ENCODE results near the gene TOMM5.

The TOMM5 gene

DNA sequence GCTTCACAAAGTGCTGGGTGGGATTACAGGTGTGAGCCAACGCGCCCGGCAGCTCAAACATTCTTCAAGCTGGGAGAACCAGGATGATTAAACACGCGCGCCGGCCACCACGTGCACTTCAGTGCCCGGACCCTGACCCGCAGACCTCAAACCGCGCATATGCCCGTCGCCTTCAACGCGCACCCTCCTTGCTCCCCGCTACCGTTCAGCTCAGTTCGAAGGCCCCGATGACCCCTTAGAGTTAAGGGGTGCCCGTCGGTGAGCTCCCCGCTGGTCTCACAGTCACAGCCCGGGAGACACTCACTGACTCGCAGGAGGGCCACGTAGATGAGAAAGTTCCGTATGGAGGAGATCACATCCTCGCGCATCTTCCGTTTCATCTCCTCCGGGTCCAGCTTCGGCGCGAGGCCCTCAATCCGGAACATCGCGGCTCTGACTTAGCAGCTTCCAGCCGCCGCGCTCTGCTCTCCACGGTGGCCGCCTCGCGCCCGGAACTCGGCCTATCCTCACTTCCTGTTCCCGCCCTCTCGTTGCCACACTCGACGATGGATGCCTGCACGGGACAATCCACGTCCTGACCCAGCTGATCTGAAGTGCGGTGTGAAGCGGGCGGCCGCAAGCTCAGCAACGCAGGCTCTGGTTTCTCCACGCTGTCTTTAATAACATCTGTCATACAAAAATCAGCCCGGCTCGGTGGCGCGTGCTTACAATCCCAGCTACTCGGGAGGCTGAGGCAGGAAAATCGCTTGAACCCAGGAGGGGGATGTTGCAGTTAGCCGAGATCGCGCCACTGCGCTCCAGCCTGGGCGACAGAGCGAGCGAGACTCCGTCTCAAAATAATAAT lies at the start of gene TOMM5:
Gene TOMM5 (minus strand): TSS at position 490 of the 844 bp plus-strand sequence. CDS start 65 bp downstream, at position 425.
- DNase-seq = peak; percentile 67

- DNase-seq = no peak
Observed at GRCh38 chr9:37641331-37641730, 48.9 kb upstream of the TOMM5 start.

- no peak for DNase-seq
Observed at GRCh38 chr9:37640246-37640645, 47.8 kb upstream of the TOMM5 start.

GRCh38 chr9:37639841-37640240 lies 47.4 kb upstream of the TOMM5 start:
- DNase-seq = no peak

DNA sequence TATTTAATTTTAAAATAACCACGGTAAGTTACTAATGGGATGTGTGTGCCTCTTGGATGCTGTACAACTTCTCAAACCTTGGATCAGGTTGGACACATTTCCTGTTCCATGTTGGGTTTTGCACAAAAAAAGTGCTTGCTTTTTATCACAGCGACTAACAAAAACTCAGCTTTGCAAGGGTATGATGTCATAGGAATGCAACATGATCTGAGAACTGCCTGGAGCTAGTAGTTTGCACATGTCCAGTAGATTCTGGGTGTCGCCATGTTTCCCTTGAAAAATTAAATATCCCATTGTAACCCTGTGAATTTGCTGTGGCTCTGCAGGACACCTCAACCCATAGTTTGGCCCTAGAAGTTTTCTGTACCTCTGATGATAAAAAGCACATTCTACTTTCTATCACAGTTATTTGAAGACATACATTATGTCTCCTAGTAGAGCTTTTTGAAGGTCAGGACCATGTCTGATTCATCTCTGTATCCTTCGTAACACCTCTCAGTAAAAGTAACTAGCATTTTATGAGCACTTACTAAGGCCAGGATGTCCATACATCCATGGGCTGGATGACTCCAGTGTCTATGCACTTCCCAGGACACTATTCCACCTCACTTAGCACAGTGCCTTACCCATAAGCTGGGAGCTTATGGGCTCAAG lies 46.8 kb upstream of the TOMM5 start:
- no peak for DNase-seq

- no peak for DNase-seq
Observed at GRCh38 chr9:37636511-37637448, 44.4 kb upstream of the TOMM5 start.

GRCh38 chr9:37635808-37636207 lies 43.4 kb upstream of the TOMM5 start:
- DNase-seq = no peak

GRCh38 chr9:37632479-37632878 lies 40.1 kb upstream of the TOMM5 start:
- no peak for DNase-seq

- no peak for DNase-seq
Observed at GRCh38 chr9:37626708-37627292, 34.4 kb upstream of the TOMM5 start.

- no peak for DNase-seq
Observed at GRCh38 chr9:37625758-37626147, 33.4 kb upstream of the TOMM5 start.

DNA sequence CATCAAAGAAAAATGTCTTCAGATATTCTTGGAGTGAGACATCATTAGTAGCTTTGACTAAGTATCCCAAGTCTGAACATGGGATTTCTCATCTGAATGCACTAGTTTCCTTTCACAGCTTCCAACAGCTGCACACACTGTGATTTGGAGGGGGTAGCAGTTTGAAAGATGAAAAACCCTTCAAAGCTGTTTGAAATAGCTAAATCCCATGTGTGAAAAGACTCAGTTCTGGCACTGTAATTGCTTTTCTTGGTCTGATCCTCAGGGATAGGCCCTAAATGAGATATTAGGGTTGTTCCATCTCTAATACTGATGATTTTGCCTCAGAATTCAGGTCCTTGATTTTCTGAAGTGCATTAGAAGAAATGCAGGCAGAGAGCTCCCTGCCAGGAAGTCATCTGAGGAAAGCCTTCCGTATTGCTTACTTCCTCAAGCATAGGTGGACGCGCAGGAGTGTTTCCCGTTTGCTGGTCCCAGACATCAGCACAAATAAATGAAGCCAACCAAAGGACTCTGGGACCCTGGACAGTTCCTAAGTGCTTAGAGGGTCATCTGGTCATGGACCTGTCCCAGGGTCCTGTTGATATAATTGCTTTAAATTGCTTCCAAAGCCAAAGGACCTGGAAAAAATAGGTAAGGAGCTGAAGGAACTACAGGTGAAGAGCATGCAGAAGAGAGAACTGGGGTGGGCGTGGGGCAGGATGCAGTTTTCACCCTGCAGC lies 32.8 kb upstream of the TOMM5 start:
- DNase-seq = no peak

- no peak for DNase-seq
Observed at GRCh38 chr9:37624073-37624472, 31.7 kb upstream of the TOMM5 start.

- no peak for DNase-seq
Observed at GRCh38 chr9:37623267-37623666, 30.9 kb upstream of the TOMM5 start.

- DNase-seq = no peak
Observed at GRCh38 chr9:37622462-37622861, 30.1 kb upstream of the TOMM5 start.

DNA sequence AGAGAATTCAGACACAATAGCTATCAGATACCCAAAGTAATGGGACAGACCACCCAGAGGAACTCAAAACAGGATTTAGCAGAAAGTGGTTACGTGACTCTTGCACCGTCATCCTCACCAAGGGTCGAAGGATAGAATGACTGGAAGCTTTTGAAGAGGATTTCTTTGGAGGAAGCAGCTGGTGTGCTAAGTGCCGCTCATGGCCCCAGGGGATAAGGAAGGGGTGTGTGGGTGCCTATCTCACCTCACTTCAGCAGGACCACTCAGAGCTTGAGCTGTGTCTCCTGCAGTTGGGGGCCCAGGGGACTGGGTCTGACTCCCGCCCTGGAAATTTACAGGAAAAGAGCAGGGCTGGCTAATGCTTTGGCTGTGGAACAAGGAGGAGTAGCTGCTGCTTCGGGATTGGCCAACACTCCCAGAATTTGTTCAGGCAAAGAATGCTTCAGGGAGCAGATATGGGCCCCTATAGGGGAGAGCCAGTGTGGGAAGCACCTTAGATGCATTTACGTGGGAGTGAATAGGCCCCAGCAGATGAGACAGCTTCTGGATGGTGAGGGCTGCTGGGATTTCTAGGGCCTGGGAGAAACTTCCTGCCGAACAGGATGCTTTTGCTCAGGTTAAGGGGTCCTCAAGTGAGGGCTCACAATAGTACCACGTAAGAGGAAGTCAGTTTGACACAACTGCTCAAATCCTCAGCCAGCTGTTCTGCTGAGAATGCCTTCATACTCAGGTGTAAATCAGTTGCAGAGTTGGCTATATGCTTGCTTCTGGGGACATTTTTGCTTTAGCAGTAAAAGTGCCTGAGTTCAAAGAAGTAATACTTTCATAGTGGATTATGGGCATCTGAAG lies 29.1 kb upstream of the TOMM5 start:
- no peak for DNase-seq

- no peak for DNase-seq
Observed at GRCh38 chr9:37620396-37620795, 28.0 kb upstream of the TOMM5 start.

- DNase-seq = no peak
Observed at GRCh38 chr9:37619806-37620205, 27.4 kb upstream of the TOMM5 start.

- DNase-seq = no peak
Observed at GRCh38 chr9:37618817-37619216, 26.4 kb upstream of the TOMM5 start.

DNA sequence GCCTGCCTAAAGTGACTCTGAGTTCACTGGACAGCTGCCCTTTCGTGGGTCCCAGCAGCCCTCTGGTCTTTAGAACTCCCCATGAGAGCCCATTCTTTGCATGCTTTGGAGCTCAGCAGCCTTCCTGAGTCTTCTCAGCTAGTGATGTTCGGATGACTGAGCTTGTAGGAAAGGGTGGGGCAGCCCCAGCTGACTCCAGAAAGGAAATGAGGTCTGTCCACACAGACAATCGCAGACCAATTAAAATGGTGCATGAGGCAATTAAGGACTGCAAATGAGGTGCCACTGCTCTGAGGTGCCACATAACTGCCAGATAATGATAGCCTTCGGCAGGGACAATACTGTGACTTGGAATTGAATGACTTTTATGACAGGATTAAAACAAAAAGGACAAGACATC lies 25.4 kb upstream of the TOMM5 start:
- DNase-seq = no peak

DNA sequence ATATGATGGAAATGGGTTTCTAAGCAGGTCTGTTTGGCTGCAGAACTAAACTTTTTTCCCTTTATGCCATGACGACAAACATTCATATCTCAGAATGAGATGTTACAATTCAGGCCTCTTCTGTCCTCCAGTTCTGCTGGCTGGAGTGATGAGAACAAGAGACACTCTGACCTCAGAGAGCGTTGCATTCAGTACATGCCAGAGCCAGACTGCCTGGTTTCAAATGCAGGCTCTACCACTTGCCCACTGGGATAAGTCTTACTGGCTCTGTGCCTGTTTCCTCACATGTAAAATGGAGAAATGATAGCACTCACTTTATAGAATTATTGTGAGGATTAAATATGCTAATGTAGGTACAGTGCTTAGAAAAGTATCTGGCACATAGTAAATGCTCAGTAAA lies 24.8 kb upstream of the TOMM5 start:
- DNase-seq = no peak

DNA sequence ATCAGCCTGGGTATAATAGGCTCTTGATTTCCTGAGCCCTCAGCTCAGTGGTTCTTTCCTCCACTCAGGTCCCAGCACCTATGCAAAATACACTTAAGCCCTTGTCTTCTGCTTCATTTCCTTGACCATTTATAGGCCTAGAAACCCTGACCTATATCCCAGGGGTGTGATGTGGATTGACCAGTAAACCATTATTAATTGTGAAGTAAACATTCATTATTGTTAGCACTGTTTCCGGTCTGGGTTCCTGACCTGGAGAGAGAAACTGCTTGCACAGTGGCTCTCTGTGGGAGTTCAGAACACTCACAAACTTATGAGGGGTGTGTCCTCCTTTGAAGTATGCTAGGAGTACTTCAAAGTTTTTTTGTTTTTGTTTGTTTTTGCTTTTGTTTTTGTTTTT lies 19.6 kb upstream of the TOMM5 start:
- DNase-seq = no peak

Data from T1000 (cell line).